Activated naive CD8-positive, alpha-beta T cell treated with anti-CD3 and anti-CD28 coated beads, Interleukin-2, amount 10 ng/mL, durations not matched to agents 7 days and 5 days (primary cell): ENCODE measurements around the gene BLM. TPM values are rescaled to one million over a fixed set of nuclear protein-coding genes. Genes with fewer than 3 reads are reported as not detected.

Source experiments
- ATAC-seq: fragments of 150-1000 bp; cut with Tn5 transposase; one replicate; pipeline ENCODE4 v1.10.0; 2021; ENCODE audit warnings: low read depth, moderate library complexity
- POLR2A ChIA-PET: fragments of 350-600 bp; sonication (Branson Sonifier 250); formaldehyde crosslinking; loops from one replicate; lab custom pipeline; 2021; ENCODE audit warnings: antibody characterized with exemption; lab: Charles Lee
- DNase-seq: peaks from one replicate; pipeline ENCODE4 v3.0.0; 2021
- H3K27ac Mint-ChIP-seq: one replicate; pipeline ENCODE4 v1.8.0; 2022; ENCODE audit warnings: mild to moderate bottlenecking, mixed read lengths
- H3K27me3 Mint-ChIP-seq: one replicate; pipeline ENCODE4 v1.8.0; 2022; ENCODE audit warnings: mild to moderate bottlenecking, moderate library complexity, mixed read lengths
- H3K36me3 Mint-ChIP-seq: one replicate; pipeline ENCODE4 v1.8.0; 2021; ENCODE audit warnings: mild to moderate bottlenecking, mixed read lengths
- H3K4me1 Mint-ChIP-seq: one replicate; pipeline ENCODE4 v1.8.0; 2021; ENCODE audit warnings: mixed read lengths
- H3K4me3 Mint-ChIP-seq: one replicate; pipeline ENCODE4 v1.8.0; 2022; ENCODE audit warnings: mild to moderate bottlenecking, moderate library complexity, mixed read lengths
- H3K9me3 Mint-ChIP-seq: one replicate; pipeline ENCODE4 v1.8.0; 2021; ENCODE audit warnings: mixed read lengths
- total RNA-seq, 2 experiments: library from RNA; stranded (reverse); gene quantifications; one replicate each; pipeline ENCODE4 v1.2.3, GENCODE V29; 2021

BLM gene
- total RNA-seq, 2 experiments from 2014 or later, result 36.6 to 41.0 TPM

DNA sequence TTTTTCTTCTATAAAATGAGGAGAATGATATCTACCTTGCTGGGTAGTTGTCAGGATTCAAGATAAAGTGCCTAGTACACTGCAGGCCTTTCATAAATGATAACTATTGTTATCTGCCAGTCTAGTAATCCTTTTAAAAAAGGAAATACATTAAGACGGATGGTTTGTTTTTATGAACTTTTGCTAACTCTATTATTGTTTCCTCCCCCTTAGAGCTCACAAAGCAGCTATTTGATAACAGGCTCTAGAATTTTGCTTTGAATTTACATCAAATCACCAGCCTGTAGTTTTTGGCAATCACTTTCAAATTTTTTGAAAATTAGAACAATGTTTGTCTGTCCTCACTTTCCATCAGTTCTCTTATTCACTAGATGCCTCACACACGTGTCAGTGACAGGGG lies 39.8 kb downstream of the BLM start:
- Mint-ChIP-seq H3K36me3 (peaks cover 34% of the 10 kb centered on the region), H3K27ac (no peak overlapping the region), H3K4me3 (no peak overlapping the region), H3K4me1 (peaks cover 10% of the 10 kb centered on the region), H3K27me3 (no peaks in the 10 kb centered on the region), H3K9me3 (no peaks in the 10 kb centered on the region)
- ATAC-seq, result no peak
- no peak for DNase-seq
- POLR2A ChIA-PET, result no interaction called here

DNA sequence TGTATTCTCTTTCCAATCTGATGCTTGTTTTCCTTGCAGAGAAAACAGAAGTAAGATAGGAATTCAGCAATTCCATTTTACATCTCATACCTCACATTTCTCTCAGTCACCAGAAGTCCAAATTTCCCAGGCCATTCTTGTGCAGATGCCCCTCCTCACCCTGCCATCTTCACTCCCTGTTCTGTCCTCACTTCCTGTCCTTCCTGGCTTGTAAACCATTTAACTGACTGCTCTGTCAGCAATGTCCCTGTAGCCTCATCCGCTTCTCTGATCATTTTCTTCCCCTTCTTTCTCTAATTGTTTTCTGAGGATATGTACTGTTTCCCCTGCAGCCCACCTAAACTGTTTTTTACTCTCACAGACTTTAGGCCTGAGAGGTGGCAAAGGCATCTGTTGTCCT lies 40.3 kb downstream of the BLM start:
- ATAC-seq (no peak), DNase-seq (no peak)
- peak overlapping the region; percentile 72 for H3K27ac Mint-ChIP-seq
- no peak overlapping the region for H3K4me3 Mint-ChIP-seq
- H3K9me3 Mint-ChIP-seq, result no peaks in the 10 kb centered on the region
- H3K36me3 Mint-ChIP-seq, result peaks cover 38% of the 10 kb centered on the region
- H3K27me3 Mint-ChIP-seq, result no peaks in the 10 kb centered on the region
- POLR2A ChIA-PET, result no interaction called here
- peaks cover 12% of the 10 kb centered on the region for H3K4me1 Mint-ChIP-seq

DNA sequence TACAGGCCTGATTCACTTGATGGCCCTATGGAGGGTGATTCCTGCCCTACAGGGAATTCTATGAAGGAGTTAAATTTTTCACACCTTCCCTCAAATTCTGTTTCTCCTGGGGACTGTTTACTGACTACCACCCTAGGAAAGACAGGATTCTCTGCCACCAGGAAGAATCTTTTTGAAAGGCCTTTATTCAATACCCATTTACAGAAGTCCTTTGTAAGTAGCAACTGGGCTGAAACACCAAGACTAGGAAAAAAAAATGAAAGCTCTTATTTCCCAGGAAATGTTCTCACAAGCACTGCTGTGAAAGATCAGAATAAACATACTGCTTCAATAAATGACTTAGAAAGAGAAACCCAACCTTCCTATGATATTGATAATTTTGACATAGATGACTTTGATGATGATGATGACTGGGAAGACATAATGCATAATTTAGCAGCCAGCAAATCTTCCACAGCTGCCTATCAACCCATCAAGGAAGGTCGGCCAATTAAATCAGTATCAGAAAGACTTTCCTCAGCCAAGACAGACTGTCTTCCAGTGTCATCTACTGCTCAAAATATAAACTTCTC lies 43.6 kb downstream of the BLM start:
- Mint-ChIP-seq H3K4me1 (peaks cover 10% of the 10 kb centered on the region), H3K36me3 (peaks cover 37% of the 10 kb centered on the region), H3K9me3 (no peaks in the 10 kb centered on the region), H3K4me3 (no peak overlapping the region), H3K27me3 (no peaks in the 10 kb centered on the region), H3K27ac (no peak overlapping the region)
- ATAC-seq (no peak), DNase-seq (no peak)
- POLR2A ChIA-PET, result no interaction called here

DNA sequence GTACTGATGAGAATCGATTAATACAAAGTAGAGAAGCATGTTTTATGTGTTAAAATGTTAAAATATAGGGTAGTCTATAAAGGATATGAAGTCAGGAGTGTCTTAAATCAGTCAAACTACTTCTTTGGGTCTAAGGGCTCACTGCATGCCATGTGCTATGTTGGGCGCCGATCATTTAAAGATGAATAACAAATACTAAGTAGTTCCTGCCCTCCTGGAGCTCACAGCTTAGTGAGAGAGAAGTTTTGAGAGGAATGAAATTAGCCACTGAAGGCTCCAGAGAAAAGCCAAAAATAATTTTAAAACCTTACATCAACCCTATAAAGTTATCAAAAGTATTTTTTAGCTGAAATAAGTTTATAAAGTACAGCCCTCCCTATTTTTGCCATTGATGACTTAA lies 44.5 kb downstream of the BLM start:
- Mint-ChIP-seq H3K9me3 (no peaks in the 10 kb centered on the region), H3K27me3 (no peaks in the 10 kb centered on the region), H3K4me3 (no peak overlapping the region), H3K36me3 (peaks cover 36% of the 10 kb centered on the region), H3K27ac (no peak overlapping the region), H3K4me1 (peaks cover 10% of the 10 kb centered on the region)
- DNase-seq (no peak), ATAC-seq (no peak)
- POLR2A ChIA-PET, result no interaction called here

DNA sequence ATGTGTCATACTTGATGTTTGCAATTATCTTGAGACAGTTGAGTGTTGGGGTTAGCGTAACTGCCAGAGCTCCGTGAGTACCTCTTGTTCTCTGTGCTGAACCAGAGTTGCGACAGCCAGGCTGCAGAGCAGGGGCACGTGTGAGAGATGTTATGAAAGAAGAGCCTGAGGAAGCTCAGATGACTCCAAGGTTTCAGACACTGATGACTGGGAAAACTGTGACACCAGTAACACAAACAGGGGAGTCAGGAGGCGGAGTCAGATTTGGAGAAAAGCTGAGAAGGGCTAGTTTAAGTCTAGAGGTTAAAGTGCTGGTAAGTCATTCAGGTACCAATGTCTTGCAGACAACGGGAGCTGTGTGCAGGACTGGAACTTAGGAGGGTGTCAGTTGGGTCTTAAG lies 45.0 kb downstream of the BLM start:
- Mint-ChIP-seq H3K9me3 (no peaks in the 10 kb centered on the region), H3K4me3 (no peak overlapping the region), H3K27me3 (no peaks in the 10 kb centered on the region), H3K4me1 (peaks cover 10% of the 10 kb centered on the region), H3K27ac (peak overlapping the region; percentile 17), H3K36me3 (peaks cover 36% of the 10 kb centered on the region)
- POLR2A ChIA-PET, result no interaction called here
- no peak for DNase-seq
- no peak for ATAC-seq

DNA sequence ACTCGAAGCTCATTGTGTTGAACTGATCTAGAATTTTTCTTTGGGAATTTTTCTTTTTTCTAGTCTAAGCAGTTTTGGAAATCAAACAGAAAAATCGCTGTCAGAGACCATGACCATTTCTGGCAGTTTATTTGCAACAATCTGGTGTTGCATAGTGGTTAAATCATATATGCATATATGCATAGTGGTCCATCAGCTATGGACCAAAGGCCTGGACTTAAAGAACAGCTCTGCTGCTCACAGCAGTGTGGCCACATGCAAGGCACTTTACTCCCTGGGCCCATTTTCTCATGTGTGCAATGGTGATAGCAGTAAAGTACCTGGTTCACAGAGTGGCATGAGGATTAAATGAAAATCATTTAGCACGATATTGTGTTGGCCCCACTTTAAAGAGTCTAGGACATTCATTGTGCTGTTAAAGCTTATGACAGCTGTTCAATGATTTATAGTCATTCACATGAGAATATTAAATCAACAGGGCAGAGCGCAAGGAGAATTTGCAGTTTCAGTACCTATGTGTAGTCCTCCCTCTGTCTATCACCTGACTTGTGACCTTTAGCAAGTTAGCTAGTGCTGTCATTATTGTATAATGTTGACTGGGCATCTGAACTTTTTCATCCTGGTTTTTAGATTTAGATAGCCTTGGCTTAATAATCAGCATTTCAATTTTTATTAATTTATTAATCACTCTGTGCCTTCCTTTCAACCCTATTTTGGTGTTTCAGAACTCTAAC lies 46.4 kb downstream of the BLM start:
- ATAC-seq, result no peak
- Mint-ChIP-seq H3K27ac (no peak overlapping the region), H3K36me3 (peaks cover 38% of the 10 kb centered on the region)

DNA sequence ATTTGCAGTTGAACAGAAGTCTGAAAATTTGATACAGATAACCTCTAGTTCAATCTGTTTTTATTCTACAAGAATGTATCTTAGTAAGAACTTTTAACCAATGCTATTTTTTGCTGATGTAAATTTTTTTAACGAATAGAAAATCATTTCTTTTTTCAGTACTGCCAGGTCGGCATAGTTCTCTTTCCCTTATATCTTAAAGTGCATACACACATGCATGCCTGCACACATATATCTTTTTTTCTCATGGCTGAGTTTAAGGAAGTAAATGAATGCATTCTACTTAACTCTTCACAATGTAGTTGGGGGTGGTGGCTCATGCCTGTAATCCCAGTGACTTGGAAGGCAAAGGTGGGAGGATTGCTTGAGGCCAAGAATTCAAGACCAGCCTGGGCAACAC lies 48.4 kb downstream of the BLM start:
- Mint-ChIP-seq H3K27ac (no peak overlapping the region), H3K4me1 (peaks cover 3% of the 10 kb centered on the region), H3K9me3 (no peaks in the 10 kb centered on the region), H3K4me3 (no peak overlapping the region), H3K27me3 (no peaks in the 10 kb centered on the region), H3K36me3 (peaks cover 39% of the 10 kb centered on the region)
- ATAC-seq (no peak), DNase-seq (no peak)
- POLR2A ChIA-PET, result no interaction called here

More for the DNA sequence above, 46.4 kb downstream of the BLM start:
- no peak for DNase-seq
- Mint-ChIP-seq H3K4me1 (peaks cover 4% of the 10 kb centered on the region), H3K27me3 (no peaks in the 10 kb centered on the region), H3K9me3 (no peaks in the 10 kb centered on the region), H3K4me3 (no peak overlapping the region)
- POLR2A ChIA-PET, result interaction anchor here (0.6 to 0.9 kb wide), 2 partner anchors 46 to 48 kb away, joined by 3 to 5 read pairs; no protein-coding TSS in a partner anchor

DNA sequence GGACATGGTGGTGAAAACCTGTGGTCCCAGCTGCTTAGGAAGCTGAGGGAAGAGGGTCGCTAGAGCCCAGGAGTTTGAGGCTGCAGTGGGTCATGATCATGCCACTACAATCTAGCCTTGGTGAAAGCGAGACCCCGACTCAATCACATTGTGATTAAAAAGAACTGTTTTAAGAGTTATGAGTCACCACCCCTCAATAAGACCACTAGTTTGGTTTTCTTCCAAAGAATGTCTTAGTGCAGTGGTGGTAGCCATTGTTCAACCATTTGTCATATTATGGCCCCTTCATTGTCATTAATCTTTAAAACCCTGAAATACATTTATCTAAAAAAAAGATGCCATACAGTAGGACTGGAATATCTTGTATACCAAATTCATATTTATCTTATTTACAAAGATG lies 48.8 kb downstream of the BLM start:
- Mint-ChIP-seq H3K27ac (no peak overlapping the region), H3K36me3 (peaks cover 35% of the 10 kb centered on the region)
- POLR2A ChIA-PET, result no interaction called here

DNA sequence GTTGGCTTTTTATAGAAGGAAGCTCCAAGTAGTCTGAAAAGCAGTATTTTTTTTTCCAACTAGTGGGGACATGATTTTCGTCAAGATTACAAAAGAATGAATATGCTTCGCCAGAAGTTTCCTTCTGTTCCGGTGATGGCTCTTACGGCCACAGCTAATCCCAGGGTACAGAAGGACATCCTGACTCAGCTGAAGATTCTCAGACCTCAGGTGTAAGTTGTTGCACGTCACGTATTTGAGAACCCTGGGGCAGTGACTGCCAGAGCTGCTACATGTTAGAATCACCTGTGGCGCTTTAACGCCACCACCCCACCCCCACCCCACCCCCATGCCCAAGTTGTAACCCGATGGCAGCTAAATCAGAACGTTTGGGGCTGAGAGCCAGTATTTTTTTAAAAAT lies 52.2 kb downstream of the BLM start:
- Mint-ChIP-seq H3K27ac (no peak overlapping the region), H3K9me3 (no peaks in the 10 kb centered on the region), H3K36me3 (peaks cover 40% of the 10 kb centered on the region), H3K4me3 (no peak overlapping the region), H3K27me3 (no peaks in the 10 kb centered on the region), H3K4me1 (peaks cover 5% of the 10 kb centered on the region)
- POLR2A ChIA-PET, result interaction anchor here (0.7 to 1.0 kb wide), 3 partner anchors 17 to 102 kb away, joined by 3 to 7 read pairs (median 4); no protein-coding TSS in a partner anchor
- DNase-seq (no peak), ATAC-seq (no peak)

More for the DNA sequence above, 48.8 kb downstream of the BLM start:
- peaks cover 3% of the 10 kb centered on the region for H3K4me1 Mint-ChIP-seq
- no peak overlapping the region for H3K4me3 Mint-ChIP-seq
- H3K27me3 Mint-ChIP-seq, result no peaks in the 10 kb centered on the region
- H3K9me3 Mint-ChIP-seq, result no peaks in the 10 kb centered on the region
- DNase-seq (no peak), ATAC-seq (no peak)

DNA sequence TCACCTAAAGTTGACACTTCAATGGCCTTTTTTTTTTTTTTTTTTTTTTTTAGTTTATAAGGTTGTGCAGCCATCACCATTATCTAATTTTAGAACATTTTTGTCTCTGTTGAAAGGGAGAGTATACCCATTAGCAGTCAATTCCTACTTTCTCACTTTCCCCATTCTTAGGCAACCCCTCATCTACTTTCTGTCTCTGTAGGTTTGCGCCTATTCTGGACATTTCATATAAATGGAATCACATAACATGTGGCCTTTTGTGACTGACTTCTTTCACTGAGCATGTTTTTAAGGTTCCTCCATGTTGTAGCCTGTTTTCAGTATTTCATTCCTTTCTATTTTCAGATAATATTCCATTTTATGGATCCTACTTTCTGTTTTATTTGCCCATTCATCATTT lies 56.3 kb downstream of the BLM start:
- peaks cover 45% of the 10 kb centered on the region for H3K36me3 Mint-ChIP-seq
- H3K27me3 Mint-ChIP-seq, result no peaks in the 10 kb centered on the region
- H3K27ac Mint-ChIP-seq, result no peak overlapping the region
- ATAC-seq (no peak), DNase-seq (no peak)
- POLR2A ChIA-PET, result no interaction called here
- H3K4me1 Mint-ChIP-seq, result peaks cover 9% of the 10 kb centered on the region
- H3K4me3 Mint-ChIP-seq, result no peak overlapping the region
- no peaks in the 10 kb centered on the region for H3K9me3 Mint-ChIP-seq

DNA sequence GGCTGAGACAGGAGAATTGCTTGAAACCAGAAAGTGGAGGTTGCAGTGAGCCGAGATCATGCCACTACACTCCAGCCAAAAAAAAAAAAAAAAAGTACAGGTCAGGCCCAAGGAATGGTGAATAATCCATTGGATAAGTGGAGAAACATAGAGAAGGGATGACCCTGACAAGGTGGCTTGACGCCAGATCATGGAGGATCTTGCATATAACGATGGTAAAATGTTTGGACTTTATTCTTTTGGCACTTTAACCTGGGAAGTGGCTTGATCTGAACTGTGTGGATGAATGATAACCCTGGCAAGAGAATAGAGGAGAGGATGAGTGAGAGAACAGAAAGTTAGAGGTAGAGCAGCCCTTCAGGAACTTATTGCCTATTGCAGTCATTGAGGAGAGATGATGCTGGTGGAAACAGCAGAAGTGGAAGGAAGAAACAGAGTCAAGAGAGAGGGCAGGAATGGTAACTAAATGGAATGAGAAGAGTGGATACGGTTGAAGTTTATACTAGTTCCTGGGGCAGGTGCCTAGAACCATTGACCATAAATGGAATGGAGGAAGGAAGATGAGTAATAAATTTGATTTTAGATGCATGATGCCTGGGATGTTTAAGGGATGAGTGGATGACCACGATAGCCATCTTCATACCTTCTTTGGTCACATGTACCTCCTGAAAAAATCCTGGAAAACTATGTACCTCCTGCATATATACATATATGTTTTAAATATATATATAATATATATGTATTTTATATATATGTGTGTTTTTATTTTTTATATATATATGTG lies 57.8 kb downstream of the BLM start:
- Mint-ChIP-seq H3K36me3 (peaks cover 49% of the 10 kb centered on the region), H3K4me3 (no peak overlapping the region), H3K9me3 (peaks cover 2% of the 10 kb centered on the region), H3K27ac (no peak overlapping the region), H3K27me3 (no peaks in the 10 kb centered on the region), H3K4me1 (peaks cover 14% of the 10 kb centered on the region)
- DNase-seq (no peak), ATAC-seq (no peak)
- POLR2A ChIA-PET, result no interaction called here

DNA sequence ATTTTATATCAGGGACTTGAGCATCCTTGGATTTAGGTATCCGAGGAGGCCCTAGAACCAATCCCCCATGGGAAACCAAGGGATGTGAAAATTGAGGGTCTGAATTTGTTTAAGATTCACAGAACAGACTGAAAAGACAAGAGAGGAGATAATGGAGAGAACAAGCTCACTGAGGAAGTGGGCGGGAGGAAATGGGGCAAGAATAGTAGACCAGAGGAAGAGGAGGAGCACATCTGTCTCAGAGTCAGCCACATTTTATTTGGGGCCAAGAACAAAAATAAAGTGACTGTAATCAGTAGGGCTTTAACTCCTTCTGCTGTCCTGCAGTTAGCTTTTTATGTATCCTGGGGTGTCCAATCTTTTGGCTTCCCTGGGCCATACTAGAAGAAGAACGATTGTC lies 63.8 kb downstream of the BLM start:
- POLR2A ChIA-PET, result interaction anchor here (0.6 to 1.3 kb wide), 8 partner anchors 42 to 154 kb away, joined by 3 to 6 read pairs (median 3); partner anchors contain the start of genes BLM, HDDC3, MAN2A2 and UNC45A
- Mint-ChIP-seq H3K9me3 (peaks cover 2% of the 10 kb centered on the region), H3K4me1 (peaks cover 26% of the 10 kb centered on the region), H3K27me3 (no peaks in the 10 kb centered on the region), H3K4me3 (peak overlapping the region; percentile 64), H3K36me3 (peaks cover 51% of the 10 kb centered on the region), H3K27ac (peak overlapping the region; percentile 87)
- ATAC-seq (peak; percentile 96), DNase-seq (no peak)

DNA sequence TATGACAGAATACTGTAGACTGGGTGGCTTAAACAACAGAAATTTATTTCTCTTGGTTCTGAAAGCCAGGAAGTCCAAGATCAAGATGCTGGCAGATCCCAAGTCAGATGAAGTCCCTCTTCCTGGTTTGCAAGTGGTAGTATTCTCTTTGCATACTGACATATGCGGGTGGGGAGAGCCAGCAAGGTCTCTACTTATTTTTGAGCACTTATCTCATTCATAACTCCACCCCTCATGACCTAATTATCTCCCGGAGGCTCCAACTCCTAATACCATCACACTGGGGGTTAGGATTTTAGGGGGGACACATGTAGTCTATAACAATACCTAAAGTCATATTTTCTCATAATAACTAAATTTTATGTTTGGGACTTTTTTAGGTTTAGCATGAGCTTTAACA lies 65.3 kb downstream of the BLM start:
- H3K9me3 Mint-ChIP-seq, result peaks cover 2% of the 10 kb centered on the region
- H3K4me3 Mint-ChIP-seq, result no peak overlapping the region
- DNase-seq, result no peak
- no peak for ATAC-seq
- H3K27me3 Mint-ChIP-seq, result no peaks in the 10 kb centered on the region
- H3K36me3 Mint-ChIP-seq, result peaks cover 48% of the 10 kb centered on the region
- POLR2A ChIA-PET, result interaction anchor here (1.1 kb wide), 1 partner anchor 37 kb away, joined by 3 read pairs; no protein-coding TSS in a partner anchor
- H3K27ac Mint-ChIP-seq, result no peak overlapping the region
- peaks cover 26% of the 10 kb centered on the region for H3K4me1 Mint-ChIP-seq
